GM12892 (cell line): Measurements from ENCODE around the gene DHRSX.

ENCODE experiments used
- POLR2A ChIP-seq: IDR thresholded peaks from 2 replicates; pipeline ENCODE4 v1.6.1; 2011; ENCODE audit warnings: low read depth, low read length, control low read depth
- TAF1 ChIP-seq: IDR thresholded peaks from 2 replicates; pipeline ENCODE4 v1.6.1; 2011; ENCODE audit warnings: low read depth, mild to moderate bottlenecking, control low read depth, low read length, borderline replicate concordance

DNA sequence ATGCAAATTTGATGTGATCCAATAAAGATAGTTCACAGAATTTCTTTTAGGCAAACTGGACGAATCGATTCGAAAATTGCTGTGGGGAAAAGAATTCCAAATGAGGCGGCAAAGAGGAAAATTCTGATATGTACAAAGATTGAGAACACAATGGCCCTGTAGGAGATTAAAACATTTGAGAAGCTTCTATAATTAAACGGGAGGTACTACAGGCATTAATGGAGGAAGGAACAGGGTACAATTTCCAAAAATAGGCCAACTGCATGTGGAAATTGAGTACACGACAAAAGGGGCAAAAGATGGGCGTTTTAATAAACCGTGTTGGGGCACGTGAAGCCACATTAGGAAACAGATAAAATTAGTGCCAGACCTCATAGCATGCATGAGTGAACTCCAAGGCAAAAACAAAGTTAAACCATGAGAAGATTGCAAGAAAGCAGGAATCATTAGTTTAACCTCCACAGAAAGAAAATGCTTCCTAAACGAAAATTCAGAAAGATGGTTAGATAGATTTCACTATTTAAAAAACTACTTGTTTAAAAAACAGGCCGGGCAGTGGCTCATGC, 68.4 kb downstream of the DHRSX start:
- TF ChIP-seq POLR2A (no peak), TAF1 (no peak)
